Activated B cell treated with CpG ODN at 0.5 μM for 24 hours (primary cell): ENCODE data around the gene BSN. TPM values are rescaled to one million over a fixed set of nuclear protein-coding genes. Genes with fewer than 3 reads are reported as not detected.
A peak's percentile ranks its signal among the peaks of the same experiment; 100 is the strongest.

Source experiments
- ATAC-seq: fragments of 200-7000 bp; cut with Tn5 transposase; one replicate; pipeline ENCODE4 v1.10.0; 2021; ENCODE audit warnings: low read depth, mild to moderate bottlenecking, moderate library complexity
- CTCF ChIA-PET: fragments of 350-600 bp; sonication (Branson Sonifier 250); formaldehyde crosslinking; loops from one replicate; lab custom pipeline; 2021; ENCODE audit warnings: antibody characterized with exemption; lab: Charles Lee
- POLR2A ChIA-PET: fragments of 350-600 bp; sonication (Branson Sonifier 250); formaldehyde crosslinking; loops from one replicate; lab custom pipeline; 2021; ENCODE audit warnings: antibody characterized with exemption; lab: Charles Lee
- DNase-seq: peaks from one replicate; pipeline ENCODE4 v3.0.0; 2022
- H3K27ac Mint-ChIP-seq: one replicate; pipeline ENCODE4 v1.8.0; 2020; ENCODE audit warnings: mixed read lengths
- H3K27me3 Mint-ChIP-seq: one replicate; pipeline ENCODE4 v1.8.0; 2021; ENCODE audit warnings: mixed read lengths
- H3K36me3 Mint-ChIP-seq: one replicate; pipeline ENCODE4 v1.8.0; 2021; ENCODE audit warnings: low read depth, mixed read lengths
- H3K4me1 Mint-ChIP-seq: one replicate; pipeline ENCODE4 v1.8.0; 2021; ENCODE audit warnings: mixed read lengths
- H3K4me3 Mint-ChIP-seq: one replicate; pipeline ENCODE4 v1.8.0; 2020; ENCODE audit warnings: mild to moderate bottlenecking, mixed read lengths
- H3K9me3 Mint-ChIP-seq: one replicate; pipeline ENCODE4 v1.8.0; 2020; ENCODE audit warnings: mixed read lengths
- CTCF ChIP-seq: fragments of 200-600 bp; IDR thresholded peaks from one replicate; pipeline ENCODE4 v1.8.0; 2022; ENCODE audit warnings: antibody characterized with exemption, mild to moderate bottlenecking
- intact Hi-C: fragments of 100-400 bp; cut with micrococcal nuclease; formaldehyde crosslinking; loops from one replicate; pipeline ENCODE4 v1.15.1; 2024
- total RNA-seq: library from RNA; stranded (reverse); gene quantifications from 2 replicates; pipeline ENCODE4 v1.2.3, GENCODE V29; 2022

The BSN gene
- total RNA-seq, 1 donor from 2014 or later: 0.69 TPM

DNA sequence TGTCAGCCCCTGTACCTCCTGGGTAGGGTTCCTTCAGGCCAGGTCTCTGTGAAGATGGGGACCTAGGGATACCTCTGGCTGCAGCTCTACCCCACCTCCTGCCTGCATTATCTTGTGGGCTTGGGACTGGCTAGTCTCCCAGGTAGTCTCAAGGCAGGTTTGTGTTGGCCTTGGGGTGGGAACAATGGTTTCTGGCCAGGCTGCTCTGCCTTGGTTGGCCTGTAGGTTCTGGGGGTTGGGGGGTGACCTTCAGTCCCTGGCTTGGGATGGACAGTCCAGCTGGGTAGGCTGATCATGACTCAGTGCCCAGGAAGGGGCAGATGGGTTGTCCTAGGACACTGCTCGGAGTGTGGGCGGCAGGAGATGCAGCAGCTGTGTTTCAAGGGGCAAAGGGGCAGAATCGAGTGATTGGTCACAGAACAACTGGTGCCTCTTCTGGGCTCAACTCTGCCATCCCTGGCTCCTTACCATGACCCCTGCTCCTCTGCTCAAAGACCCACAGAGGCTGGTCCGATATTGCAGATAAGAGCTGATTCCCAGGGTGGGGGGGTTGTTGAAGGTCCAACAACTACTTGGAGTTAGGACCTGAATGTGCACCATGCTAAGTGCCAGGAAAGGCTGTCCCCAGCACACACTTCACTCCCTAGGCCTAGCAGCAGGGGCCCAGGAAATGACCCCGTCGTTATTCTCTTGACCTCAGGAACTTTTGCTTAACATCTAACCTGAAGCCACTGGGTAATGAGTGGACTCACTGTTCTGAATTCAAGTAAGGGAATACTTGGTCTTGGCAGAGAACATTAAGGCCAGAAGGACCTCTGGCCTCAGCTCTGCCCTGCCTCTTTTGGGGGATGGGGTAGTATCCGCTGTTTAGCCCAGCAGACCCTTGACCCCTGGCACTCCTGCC lies 18.1 kb upstream of the BSN start:
- ChIA-PET CTCF (no interaction called here), POLR2A (no interaction called here)
- H3K27ac Mint-ChIP-seq: no peak overlapping the region
- peaks cover 26% of the 10 kb centered on the region for H3K36me3 Mint-ChIP-seq
- no peaks in the 10 kb centered on the region for H3K27me3 Mint-ChIP-seq
- no peak overlapping the region for H3K4me3 Mint-ChIP-seq
- ATAC-seq: no peak
- no peak for DNase-seq
- no peaks in the 10 kb centered on the region for H3K9me3 Mint-ChIP-seq
- TF ChIP-seq CTCF: no peak
- intact Hi-C loops: no loop called here
- peaks cover 9% of the 10 kb centered on the region for H3K4me1 Mint-ChIP-seq

DNA sequence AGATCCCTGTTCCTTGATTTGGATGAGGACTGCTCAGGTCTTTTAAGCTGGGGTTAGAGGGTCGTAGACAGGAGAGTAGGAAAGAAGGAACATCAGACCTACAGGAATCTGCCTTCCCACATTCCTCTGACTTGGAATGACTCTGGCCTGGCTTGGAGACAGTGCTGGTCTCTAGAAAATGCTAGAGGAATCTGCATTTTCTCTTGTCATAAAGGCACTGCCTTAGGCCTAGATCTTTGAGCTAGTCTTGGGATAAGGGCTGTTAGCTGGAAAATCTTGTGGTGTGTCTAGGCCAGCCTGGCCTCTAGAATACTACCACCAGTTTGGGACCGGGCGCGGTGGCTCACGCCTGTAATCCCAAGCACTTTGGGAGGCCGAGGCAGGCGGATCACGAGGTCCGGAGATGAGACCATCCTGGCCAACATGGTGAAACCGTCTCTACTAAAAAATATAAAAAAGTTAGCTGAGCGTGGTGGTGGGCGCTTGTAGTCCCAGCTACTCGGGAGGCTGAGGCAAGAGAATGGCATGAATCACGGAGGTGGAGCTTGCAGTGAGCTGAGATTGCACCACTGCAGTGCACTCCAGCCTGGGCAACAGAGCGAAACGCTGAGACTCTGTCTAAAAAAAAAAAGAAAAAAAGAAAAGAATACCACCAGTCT lies 17.3 kb upstream of the BSN start:
- Mint-ChIP-seq H3K27ac (no peak overlapping the region), H3K27me3 (no peaks in the 10 kb centered on the region), H3K4me1 (peaks cover 9% of the 10 kb centered on the region), H3K4me3 (no peak overlapping the region), H3K36me3 (peaks cover 18% of the 10 kb centered on the region), H3K9me3 (no peaks in the 10 kb centered on the region)
- intact Hi-C loops: no loop called here
- ChIA-PET POLR2A (no interaction called here), CTCF (interaction anchor here (1.1 kb wide), 1 partner anchor 302 kb away, joined by 4 read pairs; no protein-coding TSS in a partner anchor)
- ATAC-seq (no peak), DNase-seq (no peak)
- no peak for TF ChIP-seq CTCF

DNA sequence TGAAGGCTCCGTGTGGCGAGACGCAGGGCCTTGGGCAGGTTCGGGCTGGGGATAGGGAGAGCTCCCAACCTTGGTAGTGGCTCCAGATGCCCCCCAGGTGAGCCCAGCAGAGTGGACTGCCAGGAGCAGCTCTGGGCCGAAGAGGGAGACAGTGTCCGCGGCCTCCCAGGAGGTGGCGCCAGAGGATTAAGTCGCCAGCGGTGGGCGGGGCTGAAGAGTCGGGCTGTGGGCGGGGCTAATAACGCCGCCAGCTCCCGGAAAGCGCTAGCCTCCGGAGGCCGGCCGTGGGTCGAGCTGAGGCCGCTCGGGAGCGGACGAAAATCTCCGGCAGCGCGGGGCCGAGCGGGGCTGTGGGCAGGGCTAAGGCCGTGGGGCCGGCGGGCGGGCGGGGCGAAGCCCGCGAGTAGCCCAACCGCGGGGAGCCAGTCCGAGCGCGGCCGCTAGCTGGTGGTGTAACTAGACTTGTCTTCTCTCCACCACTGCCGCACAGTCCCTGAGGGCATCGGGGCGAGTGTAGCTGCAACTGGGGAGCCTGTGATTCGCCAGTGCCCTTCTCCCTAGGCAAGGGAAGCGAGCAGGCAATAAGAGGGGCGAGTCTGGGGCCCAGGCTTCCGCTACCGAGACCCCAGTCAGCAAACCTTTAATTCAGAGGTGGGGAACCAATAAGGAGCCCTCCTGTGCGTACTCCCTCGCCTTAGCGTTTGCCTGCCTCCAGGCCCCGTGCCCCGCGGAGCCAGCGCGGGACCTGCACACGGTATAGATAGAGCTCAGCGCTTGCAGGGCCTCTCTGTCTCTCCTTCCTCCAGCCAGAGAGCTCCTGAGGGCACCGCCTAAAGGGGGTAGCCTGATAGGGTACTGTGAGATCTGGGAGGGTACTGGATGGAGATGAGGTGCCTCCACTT lies 14.4 kb upstream of the BSN start:
- intact Hi-C loops: loop anchor here (1.0 kb wide), 6 partner anchors 14 to 389 kb away; partner anchors contain the start of genes BSN, IP6K1 and MON1A
- Mint-ChIP-seq H3K9me3 (no peaks in the 10 kb centered on the region), H3K36me3 (no peaks in the 10 kb centered on the region), H3K4me1 (peaks cover 9% of the 10 kb centered on the region), H3K27me3 (peaks cover 11% of the 10 kb centered on the region), H3K4me3 (peak overlapping the region; percentile 79), H3K27ac (peak overlapping the region; percentile 46)
- ChIA-PET CTCF (interaction anchor here (0.6 to 3.4 kb wide), 26 partner anchors 8 to 686 kb away, joined by 3 to 86 read pairs (median 4); partner anchors contain the start of genes BSN and INKA1), POLR2A (interaction anchor here (0.5 to 1.6 kb wide), 14 partner anchors 14 to 687 kb away, joined by 3 to 17 read pairs (median 4); partner anchors contain the start of genes AMIGO3, BSN, GMPPB and NDUFAF3)
- ATAC-seq: peak; percentile 92
- TF ChIP-seq CTCF: no peak
- DNase-seq: peak; percentile 93

- intact Hi-C loops: no loop called here
- Mint-ChIP-seq H3K4me3 (no peak overlapping the region), H3K36me3 (no peaks in the 10 kb centered on the region), H3K4me1 (peaks cover 12% of the 10 kb centered on the region), H3K27me3 (peaks cover 36% of the 10 kb centered on the region), H3K9me3 (no peaks in the 10 kb centered on the region), H3K27ac (no peak overlapping the region)
- CTCF ChIA-PET: no interaction called here
- ATAC-seq (no peak), DNase-seq (no peak)
- TF ChIP-seq CTCF: no peak
- POLR2A ChIA-PET: no interaction called here
Observed at GRCh38 chr3:49552087-49552486, 2.2 kb upstream of the BSN start.
